ENCODE measurements around the gene TEX13A. TPM values are rescaled to one million over a fixed set of nuclear protein-coding genes. Genes with fewer than 3 reads are reported as not detected.

The TEX13A gene
- not detected for total RNA-seq (ENCODE audit: unreplicated experiment)
- long read RNA-seq, result 0 reads

DNA sequence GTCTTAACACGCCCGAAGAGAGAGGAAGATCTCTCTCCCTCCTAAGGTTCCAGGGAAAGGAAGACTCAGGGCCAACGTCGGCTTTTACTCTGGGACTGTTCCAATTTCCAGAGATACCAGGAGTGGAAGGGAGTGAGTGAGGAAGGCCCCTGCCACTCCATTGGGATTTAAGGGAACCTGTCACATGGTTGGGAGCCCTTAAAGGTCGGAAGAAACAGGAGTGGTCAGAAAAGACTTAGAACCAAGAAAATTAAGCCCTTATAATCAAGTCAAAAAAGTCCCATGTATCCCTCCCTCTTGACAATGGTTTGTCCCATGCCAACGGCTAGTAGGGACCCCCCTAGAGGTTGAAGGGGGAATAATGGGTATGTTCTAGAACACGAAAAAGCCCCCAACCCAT, at the start of gene TEX13A:
Gene TEX13A (minus strand): TSS at position 59 of the 400 bp plus-strand sequence. CDS start 297 bp downstream, outside the sequence.
- Mint-ChIP-seq H3K4me1 (ENCODE audit: unreplicated experiment) (no peaks in the 10 kb centered on the region), H3K36me3 (ENCODE audit: low read depth, unreplicated experiment) (no peaks in the 10 kb centered on the region), H3K9me3 (ENCODE audit: unreplicated experiment) (peaks cover 10% of the 10 kb centered on the region), H3K4me3 (ENCODE audit: unreplicated experiment) (no peak within 1 kb of the TSS), H3K27me3 (ENCODE audit: unreplicated experiment) (no peaks in the 10 kb centered on the region), H3K27ac (ENCODE audit: unreplicated experiment) (no peak within 1 kb of the TSS)
- TF ChIP-seq CTCF (IDR thresholded peaks at IDR 0.05; ENCODE audit: unreplicated experiment), result no peak
- no peak for DNase-seq (ENCODE audit: low spot score)

DNA sequence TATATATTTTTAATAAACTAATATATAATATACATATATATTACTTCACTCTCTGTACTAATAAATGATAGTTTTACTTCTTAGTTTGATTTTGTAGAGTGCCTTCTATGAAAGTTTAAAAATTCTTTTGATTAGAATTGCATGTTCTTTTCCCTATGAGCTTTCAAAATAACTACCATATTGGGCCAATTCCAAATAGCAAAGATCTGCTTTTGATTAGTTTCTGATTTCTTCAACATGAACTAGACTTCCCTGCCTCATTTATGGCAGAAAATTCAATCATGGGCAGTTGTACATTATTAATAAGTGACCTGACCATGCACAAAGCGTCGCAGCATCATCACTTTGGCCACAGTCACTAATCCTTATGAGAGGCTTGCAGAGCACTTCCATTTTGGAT, 48.9 kb upstream of the TEX13A start:
- H3K4me1 Mint-ChIP-seq (ENCODE audit: unreplicated experiment), result no peaks in the 10 kb centered on the region
- H3K4me3 Mint-ChIP-seq (ENCODE audit: unreplicated experiment), result no peak overlapping the region
- peaks cover 2% of the 10 kb centered on the region for H3K9me3 Mint-ChIP-seq (ENCODE audit: unreplicated experiment)
- H3K36me3 Mint-ChIP-seq (ENCODE audit: low read depth, unreplicated experiment), result no peaks in the 10 kb centered on the region
- DNase-seq (ENCODE audit: low spot score), result no peak
- no peak for TF ChIP-seq CTCF (IDR thresholded peaks at IDR 0.05; ENCODE audit: unreplicated experiment)
- no peak overlapping the region for H3K27ac Mint-ChIP-seq (ENCODE audit: unreplicated experiment)
- H3K27me3 Mint-ChIP-seq (ENCODE audit: unreplicated experiment), result no peaks in the 10 kb centered on the region

GRCh38 chrX:105267167-105267566, 46.7 kb upstream of the TEX13A start:
- no peaks in the 10 kb centered on the region for H3K9me3 Mint-ChIP-seq (ENCODE audit: unreplicated experiment)
- no peak for DNase-seq (ENCODE audit: low spot score)
- H3K27ac Mint-ChIP-seq (ENCODE audit: unreplicated experiment), result no peak overlapping the region
- H3K4me3 Mint-ChIP-seq (ENCODE audit: unreplicated experiment), result no peak overlapping the region
- no peaks in the 10 kb centered on the region for H3K36me3 Mint-ChIP-seq (ENCODE audit: low read depth, unreplicated experiment)
- no peaks in the 10 kb centered on the region for H3K4me1 Mint-ChIP-seq (ENCODE audit: unreplicated experiment)
- no peaks in the 10 kb centered on the region for H3K27me3 Mint-ChIP-seq (ENCODE audit: unreplicated experiment)
- TF ChIP-seq CTCF (IDR thresholded peaks at IDR 0.05; ENCODE audit: unreplicated experiment), result no peak

- no peak overlapping the region for H3K4me3 Mint-ChIP-seq (ENCODE audit: unreplicated experiment)
- H3K9me3 Mint-ChIP-seq (ENCODE audit: unreplicated experiment), result no peaks in the 10 kb centered on the region
- no peaks in the 10 kb centered on the region for H3K27me3 Mint-ChIP-seq (ENCODE audit: unreplicated experiment)
- no peak overlapping the region for H3K27ac Mint-ChIP-seq (ENCODE audit: unreplicated experiment)
- H3K4me1 Mint-ChIP-seq (ENCODE audit: unreplicated experiment), result no peaks in the 10 kb centered on the region
- no peaks in the 10 kb centered on the region for H3K36me3 Mint-ChIP-seq (ENCODE audit: low read depth, unreplicated experiment)
- DNase-seq (ENCODE audit: low spot score), result no peak
- no peak for TF ChIP-seq CTCF (IDR thresholded peaks at IDR 0.05; ENCODE audit: unreplicated experiment)
Measured at GRCh38 chrX:105266456-105266855, 46.0 kb upstream of the TEX13A start.

GRCh38 chrX:105265093-105265492, 44.6 kb upstream of the TEX13A start:
- Mint-ChIP-seq H3K9me3 (ENCODE audit: unreplicated experiment) (no peaks in the 10 kb centered on the region), H3K4me1 (ENCODE audit: unreplicated experiment) (no peaks in the 10 kb centered on the region), H3K27me3 (ENCODE audit: unreplicated experiment) (peaks cover 1% of the 10 kb centered on the region), H3K4me3 (ENCODE audit: unreplicated experiment) (no peak overlapping the region), H3K27ac (ENCODE audit: unreplicated experiment) (no peak overlapping the region), H3K36me3 (ENCODE audit: low read depth, unreplicated experiment) (no peaks in the 10 kb centered on the region)
- no peak for TF ChIP-seq CTCF (IDR thresholded peaks at IDR 0.05; ENCODE audit: unreplicated experiment)
- no peak for DNase-seq (ENCODE audit: low spot score)
